CD8-positive, alpha-beta memory T cell (primary cell): ENCODE results near the gene FATE1. TPM values are rescaled to one million over a fixed set of nuclear protein-coding genes. Genes with fewer than 3 reads are reported as not detected.

Experiments
- CTCF ChIA-PET: fragments of 350-600 bp; sonication (Branson Sonifier 250); formaldehyde crosslinking; loops from one replicate; lab custom pipeline; 2021; ENCODE audit warnings: antibody characterized with exemption; lab: Charles Lee
- POLR2A ChIA-PET: fragments of 350-600 bp; sonication (Branson Sonifier 250); formaldehyde crosslinking; loops from one replicate; lab custom pipeline; 2021; ENCODE audit warnings: antibody characterized with exemption; lab: Charles Lee
- DNase-seq, 5 donors: peaks; one replicate each; pipeline versions ENCODE4 v3.0.0 to v3.0.0-alpha.2; 2020 to 2022; ENCODE audit warnings: mixed read lengths in 1 of 5
- H3K27ac ChIP-seq: one replicate; pipeline ENCODE4 v1.7.0; 2013; ENCODE audit warnings: low read depth, mild to moderate bottlenecking, low read length, moderate library complexity
- H3K27me3 ChIP-seq: 2 replicates; pipeline ENCODE4 v1.7.0; 2013; ENCODE audit warnings: low read length, mild to moderate bottlenecking; ENCODE audit not compliant: insufficient read depth, poor library complexity, severe bottlenecking
- H3K36me3 ChIP-seq: 2 replicates; pipeline ENCODE4 v1.7.0; 2013; ENCODE audit warnings: mild to moderate bottlenecking, low read length, moderate library complexity; ENCODE audit not compliant: insufficient read depth
- H3K4me1 ChIP-seq: 2 replicates; pipeline ENCODE4 v1.7.0; 2013; ENCODE audit warnings: mild to moderate bottlenecking, low read length, moderate library complexity; ENCODE audit not compliant: insufficient read depth
- H3K4me3 ChIP-seq: 2 replicates; pipeline ENCODE4 v1.7.0; 2013; ENCODE audit warnings: mild to moderate bottlenecking, low read length
- H3K9me3 ChIP-seq: 2 replicates; pipeline ENCODE4 v1.7.0; 2013; ENCODE audit warnings: mild to moderate bottlenecking, low read length
- H3K27ac Mint-ChIP-seq, 8 donors: one replicate each; pipeline ENCODE4 v1.8.0; 2020 to 2021; ENCODE audit warnings: mixed read lengths in 8 of 8, mild to moderate bottlenecking in 6 of 8, inconsistent platforms in 3 of 8, moderate library complexity in 3 of 8
- H3K27me3 Mint-ChIP-seq, 2 donors: one replicate each; pipeline ENCODE4 v1.8.0; 2020 to 2021; ENCODE audit warnings: mixed read lengths in 2 of 2, mild to moderate bottlenecking in 1 of 2, moderate library complexity in 1 of 2
- H3K36me3 Mint-ChIP-seq, 3 donors: one replicate each; pipeline ENCODE4 v1.8.0; 2020 to 2021; ENCODE audit warnings: mixed read lengths in 3 of 3, inconsistent platforms in 1 of 3, mild to moderate bottlenecking in 1 of 3
- H3K4me1 Mint-ChIP-seq, 3 donors: one replicate each; pipeline ENCODE4 v1.8.0; 2020 to 2021; ENCODE audit warnings: mixed read lengths in 3 of 3, inconsistent platforms in 1 of 3, mild to moderate bottlenecking in 1 of 3
- H3K4me3 Mint-ChIP-seq, 7 donors: one replicate each; pipeline ENCODE4 v1.8.0; 2020 to 2021; ENCODE audit warnings: mixed read lengths in 7 of 7, mild to moderate bottlenecking in 6 of 7, moderate library complexity in 4 of 7, inconsistent platforms in 2 of 7
- H3K9me3 Mint-ChIP-seq, 5 donors: one replicate each; pipeline ENCODE4 v1.8.0; 2020 to 2022; ENCODE audit warnings: mixed read lengths in 5 of 5, mild to moderate bottlenecking in 3 of 5, moderate library complexity in 2 of 5, inconsistent platforms in 1 of 5
- polyA plus RNA-seq: library from polyadenylated mRNA; unstranded; fragments of 300-500 nt; fragmentation: Illumina TruSeq; gene quantifications from one replicate; pipeline ENCODE4 v1.2.3, GENCODE V29; 2021
- total RNA-seq, 2 experiments: library from RNA; stranded (reverse); gene quantifications; one replicate each; pipeline ENCODE4 v1.2.3, GENCODE V29; 2021

The FATE1 gene, protein sequence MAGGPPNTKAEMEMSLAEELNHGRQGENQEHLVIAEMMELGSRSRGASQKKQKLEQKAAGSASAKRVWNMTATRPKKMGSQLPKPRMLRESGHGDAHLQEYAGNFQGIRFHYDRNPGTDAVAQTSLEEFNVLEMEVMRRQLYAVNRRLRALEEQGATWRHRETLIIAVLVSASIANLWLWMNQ
- total RNA-seq (not detected), polyA plus RNA-seq (not detected)

DNA sequence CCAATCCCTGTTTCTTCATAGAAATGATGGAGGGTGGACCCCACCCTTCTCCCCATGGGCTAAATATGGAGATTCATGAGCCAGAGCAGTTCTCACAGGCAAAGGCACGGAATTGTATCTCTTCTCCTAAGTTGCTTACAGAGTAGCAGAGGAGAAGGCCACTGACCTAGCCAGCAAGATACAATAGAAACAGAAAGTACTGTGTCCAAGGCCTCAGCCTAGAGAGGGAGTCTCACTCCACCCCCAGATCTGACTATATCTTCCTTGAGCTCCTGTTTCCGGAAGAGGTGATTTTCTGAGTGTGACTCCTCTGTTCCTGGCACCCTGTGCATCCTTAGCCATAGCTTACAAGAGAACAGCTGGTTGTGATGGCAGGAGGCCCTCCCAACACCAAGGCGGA is at the start of gene FATE1:
Gene FATE1, plus strand, starts transcription at position 284 of the 400 bp plus-strand sequence. Its CDS starts 85 bp downstream, at position 369.
- Histone ChIP-seq H3K27ac (no peak within 1 kb of the TSS), H3K36me3 (no peaks in the 10 kb centered on the region), H3K9me3 (no peaks in the 10 kb centered on the region), H3K4me3 (no peak within 1 kb of the TSS), H3K27me3 (no peaks in the 10 kb centered on the region), H3K4me1 (no peaks in the 10 kb centered on the region)
- CTCF ChIA-PET = no interaction called here
- no peak within 1 kb of the TSS for H3K4me3 Mint-ChIP-seq
- POLR2A ChIA-PET = no interaction called here
- H3K9me3 Mint-ChIP-seq = no peaks in the 10 kb centered on the region
- no peak within 1 kb of the TSS for H3K27ac Mint-ChIP-seq
- H3K4me1 Mint-ChIP-seq = no peaks in the 10 kb centered on the region
- no peaks in the 10 kb centered on the region for H3K36me3 Mint-ChIP-seq
- DNase-seq = no peak
- H3K27me3 Mint-ChIP-seq = peaks cover 3 to 7% of the 10 kb centered on the region in 2 donors

DNA sequence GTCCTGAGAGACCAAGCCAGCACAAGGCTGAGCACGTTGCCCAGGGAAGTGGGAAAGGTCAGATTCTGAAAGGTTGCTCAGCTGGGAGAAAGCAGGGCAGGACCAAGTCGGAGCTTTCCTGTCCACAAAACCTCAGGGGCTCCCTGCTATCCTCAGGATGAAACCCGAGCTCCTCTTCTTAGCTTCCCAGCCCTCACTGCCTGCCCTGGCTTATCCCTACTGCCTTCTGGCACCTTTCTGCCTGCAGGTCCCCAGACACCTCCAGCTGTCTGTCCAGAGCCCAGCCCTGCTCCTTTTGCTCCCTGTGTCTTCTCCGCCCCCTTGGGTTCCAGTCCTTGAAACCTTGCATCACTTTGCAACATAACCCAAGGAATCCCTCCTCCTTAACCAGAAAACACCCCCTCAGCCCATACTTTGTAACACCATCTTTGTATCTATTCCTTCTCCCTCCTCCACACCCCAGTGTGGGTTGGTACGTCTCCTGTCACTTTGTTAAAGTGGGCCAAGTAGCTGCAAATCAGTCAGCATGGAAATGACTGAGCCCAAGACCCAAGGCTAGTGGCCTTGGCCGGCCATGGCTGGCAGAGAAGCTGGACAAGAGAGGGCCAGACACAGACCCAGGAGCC is 40.6 kb upstream of the FATE1 start:
- no peaks in the 10 kb centered on the region for H3K9me3 Mint-ChIP-seq
- H3K36me3 Mint-ChIP-seq = no peaks in the 10 kb centered on the region
- H3K4me1 Mint-ChIP-seq = no peaks in the 10 kb centered on the region
- no peaks in the 10 kb centered on the region for H3K9me3 ChIP-seq
- H3K27ac ChIP-seq = no peak overlapping the region
- no peak for DNase-seq
- no peaks in the 10 kb centered on the region for H3K36me3 ChIP-seq
- no peak overlapping the region for H3K4me3 ChIP-seq
- H3K27ac Mint-ChIP-seq = no peak overlapping the region
- no peak overlapping the region for H3K4me3 Mint-ChIP-seq
- ChIA-PET POLR2A (no interaction called here), CTCF (no interaction called here)
- no peaks in the 10 kb centered on the region for H3K4me1 ChIP-seq
- peaks cover 12 to 18% of the 10 kb centered on the region in 2 donors for H3K27me3 Mint-ChIP-seq
- no peaks in the 10 kb centered on the region for H3K27me3 ChIP-seq

DNA sequence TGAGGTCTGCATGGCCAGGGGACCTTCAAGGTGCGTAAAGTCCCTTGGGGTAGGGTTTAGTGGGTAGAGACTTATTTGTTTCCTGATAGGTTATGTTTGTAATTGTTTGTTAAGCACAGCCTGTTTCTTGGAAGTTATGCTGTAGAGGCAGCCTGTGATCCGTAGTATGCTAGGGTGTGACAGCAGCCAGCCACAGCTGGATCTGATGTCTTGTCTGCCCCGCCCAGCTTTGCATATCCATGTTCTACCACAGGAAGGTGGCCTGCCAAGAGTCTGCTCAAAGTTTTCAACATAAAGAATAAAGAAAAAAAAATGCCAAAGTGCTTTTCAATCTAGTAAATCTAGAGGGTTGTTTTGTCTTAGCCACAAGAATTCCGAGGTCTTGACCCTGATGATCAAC is 39.6 kb upstream of the FATE1 start:
- peaks cover 11 to 13% of the 10 kb centered on the region in 2 donors for H3K27me3 Mint-ChIP-seq
- ChIA-PET CTCF (no interaction called here), POLR2A (no interaction called here)
- no peak overlapping the region for H3K4me3 ChIP-seq
- H3K4me1 ChIP-seq = no peaks in the 10 kb centered on the region
- no peak overlapping the region for H3K27ac ChIP-seq
- no peaks in the 10 kb centered on the region for H3K9me3 ChIP-seq
- H3K4me1 Mint-ChIP-seq = no peaks in the 10 kb centered on the region
- no peaks in the 10 kb centered on the region for H3K9me3 Mint-ChIP-seq
- no peak overlapping the region for H3K4me3 Mint-ChIP-seq
- DNase-seq = no peak
- no peaks in the 10 kb centered on the region for H3K36me3 ChIP-seq
- no peaks in the 10 kb centered on the region for H3K27me3 ChIP-seq
- H3K27ac Mint-ChIP-seq = no peak overlapping the region
- H3K36me3 Mint-ChIP-seq = no peaks in the 10 kb centered on the region

DNA sequence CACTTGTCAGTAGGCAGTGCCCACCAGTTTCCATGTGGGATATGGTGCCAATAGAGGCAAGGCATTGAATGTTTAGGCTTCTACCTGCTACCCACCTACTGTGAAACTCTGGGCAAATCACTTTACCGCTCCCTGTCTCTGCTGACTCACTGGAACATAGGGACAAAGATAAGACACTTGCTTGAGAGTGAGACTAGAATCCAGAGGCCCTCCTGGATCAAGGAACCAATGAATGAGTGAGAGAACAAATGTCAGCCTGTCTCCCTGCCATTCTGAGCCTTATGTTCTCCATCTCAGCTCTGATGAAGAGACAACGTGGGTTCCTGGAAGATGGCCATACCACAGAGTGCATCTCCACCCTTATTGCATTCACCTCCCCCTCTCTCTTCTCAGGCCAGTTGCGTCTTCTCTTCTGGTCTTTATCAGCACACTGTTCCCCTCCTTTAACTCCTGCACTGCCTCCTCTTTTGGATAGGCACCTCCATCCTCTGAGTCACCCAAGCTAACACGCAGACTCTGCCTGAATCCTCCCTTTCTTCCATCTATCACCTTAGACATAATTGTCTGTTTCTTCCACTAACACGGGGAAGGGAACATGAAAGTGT is 35.9 kb upstream of the FATE1 start:
- ChIA-PET POLR2A (no interaction called here), CTCF (interaction anchor here (2.2 kb wide), 1 partner anchor 528 kb away, joined by 13 read pairs; no protein-coding TSS in a partner anchor)
- peaks cover 9 to 20% of the 10 kb centered on the region in 2 donors for H3K27me3 Mint-ChIP-seq
- no peak overlapping the region for H3K4me3 Mint-ChIP-seq
- no peak overlapping the region for H3K27ac Mint-ChIP-seq
- DNase-seq = no peak
- no peaks in the 10 kb centered on the region for H3K9me3 ChIP-seq
- no peaks in the 10 kb centered on the region for H3K36me3 Mint-ChIP-seq
- H3K36me3 ChIP-seq = no peaks in the 10 kb centered on the region
- H3K27ac ChIP-seq = no peak overlapping the region
- H3K4me3 ChIP-seq = no peak overlapping the region
- H3K4me1 Mint-ChIP-seq = no peaks in the 10 kb centered on the region
- no peaks in the 10 kb centered on the region for H3K4me1 ChIP-seq
- H3K27me3 ChIP-seq = no peaks in the 10 kb centered on the region
- H3K9me3 Mint-ChIP-seq = no peaks in the 10 kb centered on the region

DNA sequence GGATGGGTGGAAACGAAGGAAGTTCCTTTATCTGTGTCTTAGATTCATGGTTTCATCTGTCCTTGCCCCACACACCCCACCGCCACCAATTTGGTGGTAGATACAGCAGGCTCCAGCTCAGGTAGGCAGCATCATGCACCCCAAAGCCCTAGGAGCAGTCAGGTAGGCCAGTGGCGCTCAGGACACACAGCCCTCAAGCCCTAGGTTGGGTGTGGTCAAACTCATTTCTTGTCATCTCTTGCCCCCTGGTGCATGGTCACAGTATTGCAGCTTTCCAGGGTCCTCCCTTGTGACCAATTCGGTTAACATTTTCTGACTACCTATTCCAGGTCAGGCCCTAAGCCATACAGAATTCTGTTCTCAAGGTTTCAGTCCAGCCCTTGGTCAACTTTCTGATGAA is 35.0 kb upstream of the FATE1 start:
- Histone ChIP-seq H3K36me3 (no peaks in the 10 kb centered on the region), H3K4me3 (no peak overlapping the region), H3K9me3 (no peaks in the 10 kb centered on the region), H3K27ac (no peak overlapping the region), H3K27me3 (no peaks in the 10 kb centered on the region), H3K4me1 (no peaks in the 10 kb centered on the region)
- Mint-ChIP-seq H3K27me3 (peaks cover 9 to 15% of the 10 kb centered on the region in 2 donors), H3K4me1 (no peaks in the 10 kb centered on the region), H3K27ac (peak overlapping the region in 1 of 8 donors; percentile 51), H3K4me3 (no peak overlapping the region), H3K9me3 (no peaks in the 10 kb centered on the region), H3K36me3 (no peaks in the 10 kb centered on the region)
- ChIA-PET POLR2A (no interaction called here), CTCF (interaction anchor here (2.2 kb wide), 1 partner anchor 529 kb away, joined by 13 read pairs; no protein-coding TSS in a partner anchor)
- peak in 4 of 5 donors; percentile 20 to 61 (median 26) for DNase-seq

DNA sequence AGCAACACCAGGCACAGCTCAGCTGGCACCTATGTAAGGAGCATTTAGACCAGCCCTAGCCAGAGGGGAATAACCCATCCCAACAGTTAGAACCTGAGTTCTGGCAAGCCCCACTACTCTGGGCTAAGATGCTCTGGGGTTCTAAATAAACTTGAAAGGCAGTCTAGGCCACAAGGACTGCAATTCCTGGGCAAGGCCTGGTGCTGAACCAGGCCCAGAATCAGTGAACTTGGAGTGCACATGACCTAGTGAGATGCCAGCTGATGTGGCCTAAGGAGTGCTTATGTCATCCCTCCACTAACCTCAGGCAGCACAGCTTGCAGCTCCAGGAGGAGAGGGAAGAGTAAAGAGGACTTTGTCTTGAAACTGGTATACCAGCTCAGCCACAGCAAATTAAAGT is 28.2 kb upstream of the FATE1 start:
- no peak for DNase-seq
- peaks cover 0 to 9% of the 10 kb centered on the region in 2 donors for H3K27me3 Mint-ChIP-seq
- Histone ChIP-seq H3K27ac (no peak overlapping the region), H3K4me1 (no peaks in the 10 kb centered on the region), H3K27me3 (no peaks in the 10 kb centered on the region), H3K4me3 (no peak overlapping the region), H3K36me3 (no peaks in the 10 kb centered on the region), H3K9me3 (no peaks in the 10 kb centered on the region)
- no peaks in the 10 kb centered on the region for H3K36me3 Mint-ChIP-seq
- POLR2A ChIA-PET = no interaction called here
- no peak overlapping the region for H3K4me3 Mint-ChIP-seq
- H3K4me1 Mint-ChIP-seq = no peaks in the 10 kb centered on the region
- no peak overlapping the region for H3K27ac Mint-ChIP-seq
- H3K9me3 Mint-ChIP-seq = no peaks in the 10 kb centered on the region
- CTCF ChIA-PET = no interaction called here

DNA sequence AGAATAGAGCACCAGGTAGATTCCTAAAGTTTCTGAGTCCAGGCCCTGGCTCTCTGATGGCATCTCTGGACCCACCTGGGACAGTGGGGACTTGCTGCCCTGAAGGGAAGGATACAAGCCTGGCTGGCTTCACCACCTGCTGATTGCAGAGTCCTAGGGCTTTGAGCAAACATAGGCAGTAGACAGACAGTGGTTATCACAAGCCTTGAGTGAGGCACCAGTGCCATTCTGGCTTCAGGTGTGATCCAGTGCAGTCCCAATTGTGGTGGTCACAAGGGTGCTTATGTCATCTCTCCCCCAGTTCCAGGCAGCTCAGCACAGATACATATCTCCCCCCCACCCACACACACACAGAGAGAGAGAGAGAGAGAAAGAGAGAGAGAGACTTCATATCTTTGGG is 27.1 kb upstream of the FATE1 start:
- H3K4me1 Mint-ChIP-seq = no peaks in the 10 kb centered on the region
- no peak for DNase-seq
- peaks cover 3 to 6% of the 10 kb centered on the region in 2 donors for H3K27me3 Mint-ChIP-seq
- H3K27ac ChIP-seq = no peak overlapping the region
- POLR2A ChIA-PET = no interaction called here
- no peaks in the 10 kb centered on the region for H3K36me3 Mint-ChIP-seq
- no peaks in the 10 kb centered on the region for H3K36me3 ChIP-seq
- H3K27ac Mint-ChIP-seq = no peak overlapping the region
- no peak overlapping the region for H3K4me3 ChIP-seq
- no peaks in the 10 kb centered on the region for H3K9me3 ChIP-seq
- H3K9me3 Mint-ChIP-seq = peaks cover 0 to 2% (median 0%) of the 10 kb centered on the region in 5 donors
- no peak overlapping the region for H3K4me3 Mint-ChIP-seq
- no peaks in the 10 kb centered on the region for H3K27me3 ChIP-seq
- CTCF ChIA-PET = no interaction called here
- H3K4me1 ChIP-seq = no peaks in the 10 kb centered on the region

DNA sequence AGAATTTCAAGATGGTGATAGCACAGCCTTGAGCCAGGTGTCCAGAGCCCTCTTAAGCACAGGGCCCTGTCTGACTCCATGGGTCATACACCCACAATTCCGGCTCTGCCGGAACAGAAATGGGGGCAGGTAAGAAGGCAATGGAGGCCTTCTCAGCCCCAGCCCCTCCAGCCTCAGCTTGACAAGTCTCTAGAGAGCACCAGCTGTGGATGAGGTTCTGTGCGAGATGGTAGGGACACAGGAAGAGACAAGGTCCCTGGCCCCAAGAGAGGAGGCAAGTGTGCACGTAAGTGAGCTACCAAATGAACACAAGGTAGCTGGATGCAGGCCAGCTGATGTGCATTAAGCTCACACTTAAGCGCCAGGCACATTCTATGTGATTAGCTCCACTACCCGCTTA is 23.0 kb upstream of the FATE1 start:
- Mint-ChIP-seq H3K4me1 (no peaks in the 10 kb centered on the region), H3K27ac (no peak overlapping the region), H3K27me3 (peaks cover 10 to 13% of the 10 kb centered on the region in 2 donors), H3K36me3 (no peaks in the 10 kb centered on the region), H3K4me3 (no peak overlapping the region), H3K9me3 (peaks cover 0 to 2% (median 0%) of the 10 kb centered on the region in 5 donors)
- Histone ChIP-seq H3K9me3 (no peaks in the 10 kb centered on the region), H3K36me3 (no peaks in the 10 kb centered on the region), H3K27me3 (no peaks in the 10 kb centered on the region), H3K4me1 (no peaks in the 10 kb centered on the region), H3K4me3 (no peak overlapping the region), H3K27ac (no peak overlapping the region)
- ChIA-PET CTCF (no interaction called here), POLR2A (no interaction called here)
- no peak for DNase-seq
